Thyroid gland (tissue), 4 donors: ENCODE data around the gene MSANTD7.

ENCODE experiments used
- CTCF ChIP-seq, 6 experiments: fragments of 200-600 bp in 3 of 6; fragments of 450-650 bp in 3 of 6; sonication (generic) in 3 of 6; IDR thresholded peaks; one replicate each; pipeline ENCODE4 v1.5.1; 2016 to 2019; ENCODE audit warnings: antibody characterized with exemption in 6 of 6, mild to moderate bottlenecking in 2 of 6, inconsistent platforms in 1 of 6, moderate library complexity in 1 of 6
- POLR2A ChIP-seq, 2 donors: fragments of 450-650 bp; IDR thresholded peaks; one replicate each; pipeline ENCODE4 v1.6.1; 2017; ENCODE audit warnings: antibody characterized with exemption in 2 of 2, mild to moderate bottlenecking in 2 of 2, moderate library complexity in 1 of 2

DNA sequence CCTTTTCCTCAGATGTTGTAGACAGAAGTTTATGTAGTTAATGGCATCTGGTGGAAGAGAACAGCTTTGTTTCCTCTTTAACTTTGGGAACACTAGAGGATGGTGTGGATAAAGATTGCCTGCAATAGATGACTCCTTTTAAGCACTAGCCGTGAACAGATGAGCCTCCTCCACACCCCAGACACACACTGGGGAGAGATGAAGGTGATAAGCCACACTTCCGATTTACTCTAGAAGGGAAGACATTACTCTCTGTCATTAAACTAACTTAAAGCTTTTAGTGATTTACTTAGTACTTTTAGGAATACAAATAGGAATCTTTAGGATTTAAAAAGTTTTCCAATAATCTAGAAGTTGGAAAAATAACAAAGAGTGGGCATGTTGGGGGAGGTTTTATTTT, 6.8 kb downstream of the MSANTD7 start:
- TF ChIP-seq POLR2A (IDR thresholded peaks at IDR 0.05), result no peak
- no peak for TF ChIP-seq CTCF (IDR thresholded peaks at IDR 0.05)
